HCT116 (cell line): ENCODE results near the gene GOLGA8Q.
"Not testable (repeated sequence)": the region's sequence is repeated elsewhere in the genome, so short reads cannot be mapped to it uniquely, and the experiment has no call there.

Source experiments
- CTCF ChIP-seq, 3 experiments: fragments of 200-600 bp in 1 of 3; sonication (generic) in 1 of 3; IDR thresholded peaks in 2 of 3; conservative IDR thresholded peaks in 1 of 3; 2 replicates each; pipeline ENCODE4 v1.5.1; 2012 to 2017; ENCODE audit warnings: low read depth in 2 of 3, low read length in 2 of 3, antibody characterized with exemption in 1 of 3, borderline replicate concordance in 1 of 3, control low read depth in 1 of 3, mild to moderate bottlenecking in 1 of 3, mixed read lengths in 1 of 3, mixed run types in 1 of 3, moderate library complexity in 1 of 3; ENCODE audit not compliant: insufficient read depth in 1 of 3
- EZH2 ChIP-seq: fragments of 200-600 bp; sonication (generic); IDR thresholded peaks from 2 replicates; pipeline ENCODE4 v1.6.1; 2017; ENCODE audit warnings: antibody characterized with exemption, mixed run types
- EZH2phosphoT487 ChIP-seq: fragments of 200-600 bp; IDR thresholded peaks from 2 replicates; pipeline ENCODE4 v1.6.1; 2018; ENCODE audit warnings: antibody characterized with exemption, borderline replicate concordance
- JUND ChIP-seq: IDR thresholded peaks from 2 replicates; pipeline ENCODE4 v1.6.1; 2012
- ZNF274 ChIP-seq: fragments of 200-500 bp; sonication (Bioruptor generic); IDR thresholded peaks from 2 replicates; pipeline ENCODE4 v1.6.1; 2014; ENCODE audit warnings: mild to moderate bottlenecking, low read depth, low read length, inconsistent platforms

GRCh38 chr15:30573012-30573491 is 21.2 kb downstream of the GOLGA8Q start:
- TF ChIP-seq ZNF274; CTCF (IDR thresholded peaks at IDR 0.05 in 2 of 3, conservative IDR thresholded peaks at IDR 0.05 in 1 of 3; ENCODE audit: borderline replicate concordance in 1 of 3, insufficient read depth in 1 of 3, low read depth in 2 of 3, low read length in 2 of 3); EZH2phosphoT487; EZH2; JUND: not testable (repeated sequence)
